WTC11 (cell line): ENCODE results near the gene LTBR.

Experiments
- CREM ChIP-seq: sonication (generic); formaldehyde crosslinking; IDR thresholded peaks from 2 replicates; pipeline ENCODE4 v1.8.1; 2022; ENCODE audit warnings: mild to moderate bottlenecking, missing genetic modification reagents, moderate library complexity
- ETV6 ChIP-seq: sonication (generic); formaldehyde crosslinking; IDR thresholded peaks from 2 replicates; pipeline ENCODE4 v1.8.1; 2022; ENCODE audit warnings: mild to moderate bottlenecking, missing genetic modification reagents
- KAT7 ChIP-seq: sonication (generic); formaldehyde crosslinking; IDR thresholded peaks from 2 replicates; pipeline ENCODE4 v1.8.1; 2023; ENCODE audit warnings: missing genetic modification reagents, mild to moderate bottlenecking, borderline replicate concordance
- NR3C1 ChIP-seq: sonication (generic); formaldehyde crosslinking; conservative IDR thresholded peaks from 2 replicates; pipeline ENCODE4 v1.8.1; 2023; ENCODE audit warnings: low read depth, mild to moderate bottlenecking, missing genetic modification reagents
- SMAD3 ChIP-seq: sonication (generic); formaldehyde crosslinking; IDR thresholded peaks from 2 replicates; pipeline ENCODE4 v1.8.0; 2022; ENCODE audit warnings: missing genetic modification reagents, mild to moderate bottlenecking, borderline replicate concordance
- SP1 ChIP-seq: sonication (generic); formaldehyde crosslinking; conservative IDR thresholded peaks from 2 replicates; pipeline ENCODE4 v1.8.1; 2022; ENCODE audit warnings: missing genetic modification reagents
- ZNF263 ChIP-seq: sonication (generic); formaldehyde crosslinking; IDR thresholded peaks from 2 replicates; pipeline ENCODE4 v1.8.1; 2022; ENCODE audit warnings: low read depth, mild to moderate bottlenecking, moderate library complexity, missing genetic modification reagents
- TF ChIP-seq, protein P1 (sequence below): fragments of 200-600 bp; IDR thresholded peaks from 2 replicates; pipeline ENCODE4 v1.8.0; 2022; ENCODE audit warnings: antibody characterized with exemption
- TF ChIP-seq, protein P2 (sequence below): sonication (generic); formaldehyde crosslinking; IDR thresholded peaks from 2 replicates; pipeline ENCODE4 v1.8.1; 2023; ENCODE audit warnings: mild to moderate bottlenecking, missing genetic modification reagents, moderate library complexity
- TF ChIP-seq, protein P3 (sequence below): sonication (generic); formaldehyde crosslinking; IDR thresholded peaks from 2 replicates; pipeline ENCODE4 v1.8.1; 2023; ENCODE audit warnings: mild to moderate bottlenecking, moderate library complexity, missing genetic modification reagents
- TF ChIP-seq, protein P4 (sequence below): sonication (generic); formaldehyde crosslinking; IDR thresholded peaks from 2 replicates; pipeline ENCODE4 v1.8.0; 2022; ENCODE audit warnings: mild to moderate bottlenecking, missing genetic modification reagents

DNA sequence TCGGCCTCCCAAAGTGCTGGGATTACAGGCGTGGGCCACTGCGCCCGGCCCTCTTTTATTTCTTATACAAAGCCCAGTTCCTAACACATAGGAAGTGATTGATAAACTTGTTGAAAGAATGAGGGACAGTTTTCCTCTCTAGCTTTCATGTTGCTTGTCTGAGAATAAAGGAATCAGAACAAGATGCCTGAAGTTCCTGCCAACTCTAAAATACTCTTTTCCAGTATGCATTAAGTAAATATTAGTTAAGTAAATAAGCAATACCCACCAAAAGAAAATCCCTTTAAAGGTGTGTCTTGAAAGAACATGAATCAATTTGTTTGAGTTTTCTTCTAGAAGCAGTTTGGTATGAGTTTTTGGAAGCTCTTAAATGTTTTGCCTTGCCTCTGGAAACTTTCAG is 36.4 kb downstream of the LTBR start:
- TF ChIP-seq, protein P1, sequence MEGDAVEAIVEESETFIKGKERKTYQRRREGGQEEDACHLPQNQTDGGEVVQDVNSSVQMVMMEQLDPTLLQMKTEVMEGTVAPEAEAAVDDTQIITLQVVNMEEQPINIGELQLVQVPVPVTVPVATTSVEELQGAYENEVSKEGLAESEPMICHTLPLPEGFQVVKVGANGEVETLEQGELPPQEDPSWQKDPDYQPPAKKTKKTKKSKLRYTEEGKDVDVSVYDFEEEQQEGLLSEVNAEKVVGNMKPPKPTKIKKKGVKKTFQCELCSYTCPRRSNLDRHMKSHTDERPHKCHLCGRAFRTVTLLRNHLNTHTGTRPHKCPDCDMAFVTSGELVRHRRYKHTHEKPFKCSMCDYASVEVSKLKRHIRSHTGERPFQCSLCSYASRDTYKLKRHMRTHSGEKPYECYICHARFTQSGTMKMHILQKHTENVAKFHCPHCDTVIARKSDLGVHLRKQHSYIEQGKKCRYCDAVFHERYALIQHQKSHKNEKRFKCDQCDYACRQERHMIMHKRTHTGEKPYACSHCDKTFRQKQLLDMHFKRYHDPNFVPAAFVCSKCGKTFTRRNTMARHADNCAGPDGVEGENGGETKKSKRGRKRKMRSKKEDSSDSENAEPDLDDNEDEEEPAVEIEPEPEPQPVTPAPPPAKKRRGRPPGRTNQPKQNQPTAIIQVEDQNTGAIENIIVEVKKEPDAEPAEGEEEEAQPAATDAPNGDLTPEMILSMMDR = no peak
- TF ChIP-seq ZNF263 (no peak), SMAD3 (CRISPR knock-in tag) (no peak), KAT7 (CRISPR knock-in tag) (no peak), NR3C1 (CRISPR knock-in tag) (no peak), SP1 (CRISPR knock-in tag) (no peak), ETV6 (CRISPR knock-in tag) (no peak), CREM (CRISPR knock-in tag) (no peak)
- TF ChIP-seq, protein P2, sequence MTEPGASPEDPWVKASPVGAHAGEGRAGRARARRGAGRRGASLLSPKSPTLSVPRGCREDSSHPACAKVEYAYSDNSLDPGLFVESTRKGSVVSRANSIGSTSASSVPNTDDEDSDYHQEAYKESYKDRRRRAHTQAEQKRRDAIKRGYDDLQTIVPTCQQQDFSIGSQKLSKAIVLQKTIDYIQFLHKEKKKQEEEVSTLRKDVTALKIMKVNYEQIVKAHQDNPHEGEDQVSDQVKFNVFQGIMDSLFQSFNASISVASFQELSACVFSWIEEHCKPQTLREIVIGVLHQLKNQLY (CRISPR knock-in tag) = no peak
- TF ChIP-seq, protein P3, sequence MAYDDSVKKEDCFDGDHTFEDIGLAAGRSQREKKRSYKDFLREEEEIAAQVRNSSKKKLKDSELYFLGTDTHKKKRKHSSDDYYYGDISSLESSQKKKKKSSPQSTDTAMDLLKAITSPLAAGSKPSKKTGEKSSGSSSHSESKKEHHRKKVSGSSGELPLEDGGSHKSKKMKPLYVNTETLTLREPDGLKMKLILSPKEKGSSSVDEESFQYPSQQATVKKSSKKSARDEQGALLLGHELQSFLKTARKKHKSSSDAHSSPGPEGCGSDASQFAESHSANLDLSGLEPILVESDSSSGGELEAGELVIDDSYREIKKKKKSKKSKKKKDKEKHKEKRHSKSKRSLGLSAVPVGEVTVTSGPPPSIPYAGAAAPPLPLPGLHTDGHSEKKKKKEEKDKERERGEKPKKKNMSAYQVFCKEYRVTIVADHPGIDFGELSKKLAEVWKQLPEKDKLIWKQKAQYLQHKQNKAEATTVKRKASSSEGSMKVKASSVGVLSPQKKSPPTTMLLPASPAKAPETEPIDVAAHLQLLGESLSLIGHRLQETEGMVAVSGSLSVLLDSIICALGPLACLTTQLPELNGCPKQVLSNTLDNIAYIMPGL = no peak
- TF ChIP-seq, protein P4, sequence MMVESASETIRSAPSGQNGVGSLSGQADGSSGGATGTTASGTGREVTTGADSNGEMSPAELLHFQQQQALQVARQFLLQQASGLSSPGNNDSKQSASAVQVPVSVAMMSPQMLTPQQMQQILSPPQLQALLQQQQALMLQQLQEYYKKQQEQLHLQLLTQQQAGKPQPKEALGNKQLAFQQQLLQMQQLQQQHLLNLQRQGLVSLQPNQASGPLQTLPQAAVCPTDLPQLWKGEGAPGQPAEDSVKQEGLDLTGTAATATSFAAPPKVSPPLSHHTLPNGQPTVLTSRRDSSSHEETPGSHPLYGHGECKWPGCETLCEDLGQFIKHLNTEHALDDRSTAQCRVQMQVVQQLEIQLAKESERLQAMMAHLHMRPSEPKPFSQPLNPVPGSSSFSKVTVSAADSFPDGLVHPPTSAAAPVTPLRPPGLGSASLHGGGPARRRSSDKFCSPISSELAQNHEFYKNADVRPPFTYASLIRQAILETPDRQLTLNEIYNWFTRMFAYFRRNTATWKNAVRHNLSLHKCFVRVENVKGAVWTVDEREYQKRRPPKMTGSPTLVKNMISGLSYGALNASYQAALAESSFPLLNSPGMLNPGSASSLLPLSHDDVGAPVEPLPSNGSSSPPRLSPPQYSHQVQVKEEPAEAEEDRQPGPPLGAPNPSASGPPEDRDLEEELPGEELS = no peak
